Motor neuron (in vitro differentiated cells): ENCODE measurements around the gene CNTN1. TPM values are rescaled to one million over a fixed set of nuclear protein-coding genes. Genes with fewer than 3 reads are reported as not detected.

Experiments
- ATAC-seq, 8 experiments: fragments of 200-7000 bp; cut with Tn5 transposase; replicated peaks in 6 of 8; 2 replicates each; pipeline ENCODE4 v1.8.0; 2021; ENCODE audit warnings: mild to moderate bottlenecking in 8 of 8, moderate library complexity in 8 of 8
- H3K27ac ChIP-seq, 2 donors: fragments of 250-450 bp; sonication (Bioruptor Pico); 2 replicates each; pipeline ENCODE4 v1.9.0; 2021; ENCODE audit warnings: antibody characterized with exemption in 2 of 2, mild to moderate bottlenecking in 2 of 2, moderate library complexity in 1 of 2
- H3K4me1 ChIP-seq, 2 donors: fragments of 250-450 bp; sonication (Bioruptor Pico); replicated peaks in 1 of 2; 2 replicates each; pipeline ENCODE4 v1.6.1; 2021; ENCODE audit warnings: antibody characterized with exemption in 2 of 2, mild to moderate bottlenecking in 2 of 2, moderate library complexity in 1 of 2
- H3K4me3 ChIP-seq, 5 donors: fragments of 250-450 bp; sonication (Bioruptor Pico); 2 replicates each; pipeline ENCODE4 v1.9.0; 2021; ENCODE audit warnings: antibody characterized with exemption in 5 of 5, mild to moderate bottlenecking in 5 of 5, moderate library complexity in 4 of 5
- WGBS, 10 experiments: fragments of 450-650 bp; shearing (Covaris generic); methylation state at CpG; one replicate each; pipeline ENCODE4 v1.0.0; 2022; 5-methylcytosine and 5-hydroxymethylcytosine counted together
- in situ Hi-C, 9 experiments: fragments of 400-800 bp; cut with MboI; loops; one replicate each; pipeline ENCODE4 v1.15.0; 2021; ENCODE audit warnings: low sequenced_read_pairs in 9 of 9, low pct_unique_long_range_greater_than_20kb in 2 of 9; ENCODE audit not compliant: unreplicated experiment in 9 of 9
- total RNA-seq, 8 experiments: library from RNA; unstranded; fragments of 300-600 nt; gene quantifications; 2 replicates each; pipeline versions ENCODE4 v1.2.3 to v1.2.4, GENCODE V29; 2022

Gene CNTN1
- total RNA-seq, 8 experiments from 2014 or later, result 0.05 to 163 (median 31.3) TPM

- H3K4me1 ChIP-seq, result no peaks in the 10 kb centered on the region
- 0 to 100% (median 38%) methylated on average over 1 of the region's 1 CpG; no CpG with 5 or more reads in 3 of the 10 experiments for WGBS, 10 experiments
- no peak overlapping the region for H3K27ac ChIP-seq
- ATAC-seq, result no peak
- H3K4me3 ChIP-seq, result no peak overlapping the region
- in situ Hi-C loops, result no loop called here
These were observed 408.3 kb downstream of the CNTN1 start for GRCh38 chr12:41100572-41100971.

DNA sequence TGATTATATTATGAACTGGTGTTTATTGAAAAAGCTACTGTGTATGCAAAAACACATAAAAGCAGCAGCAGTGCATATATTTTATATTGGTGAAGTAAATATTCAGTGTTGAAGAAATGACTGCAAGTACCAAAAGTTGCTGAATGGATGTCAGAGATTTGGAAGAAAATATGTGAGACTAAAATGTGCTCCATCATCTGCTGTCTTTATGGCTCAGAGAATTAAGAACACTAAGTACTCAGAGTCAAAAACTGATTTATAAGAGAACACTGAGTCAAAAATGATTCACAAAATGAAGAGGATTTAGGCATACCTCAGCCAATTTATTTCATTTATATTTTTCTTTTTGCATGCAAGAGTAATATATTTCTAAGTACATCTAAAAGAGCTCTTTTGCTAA is 409.6 kb downstream of the CNTN1 start:
- ATAC-seq, result no peak
- no peak overlapping the region for H3K4me3 ChIP-seq
- no peaks in the 10 kb centered on the region for H3K4me1 ChIP-seq
- in situ Hi-C loops, result no loop called here
- no peak overlapping the region for H3K27ac ChIP-seq

DNA sequence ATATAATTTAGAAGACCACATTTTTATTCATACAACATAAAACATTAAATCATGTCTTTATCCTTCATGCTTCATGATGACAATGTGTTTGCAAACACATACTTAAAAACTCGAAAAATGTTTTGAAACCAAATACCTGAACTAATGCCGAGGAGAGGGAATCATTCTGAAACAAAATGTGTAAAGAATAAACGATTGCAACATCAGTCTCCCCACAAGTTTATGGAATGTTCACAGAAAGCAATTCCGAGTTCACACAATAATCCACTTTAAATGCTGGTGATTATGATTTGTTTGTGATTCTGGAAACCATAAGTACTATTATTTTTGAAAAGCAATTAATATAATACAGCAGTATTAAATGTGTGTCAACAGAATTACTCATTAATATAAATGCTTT is 411.4 kb downstream of the CNTN1 start:
- ATAC-seq, result no peak
- Histone ChIP-seq H3K4me3 (no peak overlapping the region), H3K4me1 (no peaks in the 10 kb centered on the region), H3K27ac (no peak overlapping the region)
- in situ Hi-C loops, result no loop called here
- WGBS, 10 experiments, result 0 to 100% (median 64%) methylated on average over 2 to 4 of the region's 4 CpGs

DNA sequence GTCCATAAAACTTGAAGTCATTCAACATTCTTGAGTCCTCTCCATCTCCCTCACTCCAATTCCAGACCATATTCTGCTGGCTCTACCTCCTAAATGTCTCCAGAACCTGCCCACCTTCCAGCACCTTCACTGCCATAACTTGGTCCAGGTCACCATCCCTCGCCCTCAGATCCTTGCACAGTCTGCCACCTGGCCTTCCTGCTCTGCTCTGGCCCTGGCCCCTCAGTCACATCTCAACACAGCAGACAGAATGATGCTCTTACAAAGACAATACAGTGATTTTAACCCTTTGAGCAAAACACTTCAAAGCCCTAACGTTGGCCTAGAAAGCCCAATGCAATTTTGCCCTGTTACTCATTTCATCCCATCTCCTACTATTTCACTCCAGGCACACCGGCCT is 414.1 kb downstream of the CNTN1 start:
- H3K4me1 ChIP-seq, result no peaks in the 10 kb centered on the region
- WGBS, 10 experiments, result 8 to 100% (median 69%) methylated on average over 1 to 3 of the region's 3 CpGs; no CpG with 5 or more reads in 4 of the 10 experiments
- no peak overlapping the region for H3K27ac ChIP-seq
- H3K4me3 ChIP-seq, result no peak overlapping the region
- ATAC-seq, result no peak
- in situ Hi-C loops, result no loop called here

DNA sequence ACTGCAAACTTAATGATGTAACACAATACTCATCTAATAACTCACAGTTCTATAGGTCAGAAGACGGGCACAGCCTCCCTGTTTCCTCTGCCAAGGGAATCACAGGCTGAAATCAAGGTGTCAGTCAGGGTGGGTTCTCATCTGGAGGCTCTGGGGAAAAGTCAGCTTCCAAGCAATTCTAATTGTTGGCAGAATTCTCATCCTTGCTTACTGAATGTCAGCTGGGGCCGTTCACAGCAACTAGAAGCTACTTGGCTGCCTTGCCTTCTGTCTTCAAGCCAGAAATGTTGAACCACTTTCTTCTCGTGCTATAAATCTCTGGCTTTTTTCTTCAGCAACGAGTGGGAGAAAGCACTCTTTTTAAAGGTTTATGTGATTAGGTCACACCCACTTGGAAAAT is 415.8 kb downstream of the CNTN1 start:
- peak in 1 of 8 experiments; percentile 18 for ATAC-seq

DNA sequence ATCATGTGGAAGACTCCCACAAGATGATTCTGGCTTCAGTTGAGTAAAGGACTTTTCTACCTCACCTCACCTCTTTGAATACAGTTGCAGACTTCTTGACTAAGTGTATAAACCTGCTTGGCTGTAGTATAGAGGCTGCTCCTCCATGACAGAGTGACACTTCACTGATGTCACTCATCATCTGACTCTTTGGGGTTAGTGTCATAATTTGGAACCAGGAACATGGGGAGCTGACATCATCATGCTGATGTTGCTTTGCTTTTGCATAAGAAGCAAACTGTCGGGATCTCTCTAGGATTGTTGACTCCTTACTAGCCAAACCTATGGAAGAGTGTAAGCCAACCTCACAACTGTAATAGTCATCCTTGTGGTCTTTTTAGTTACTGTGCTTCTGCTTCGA is 420.7 kb downstream of the CNTN1 start:
- no peak overlapping the region for H3K4me3 ChIP-seq
- H3K4me1 ChIP-seq, result no peaks in the 10 kb centered on the region
- no peak overlapping the region for H3K27ac ChIP-seq
- WGBS, 10 experiments, result 17 to 88% (median 71%) methylated on average over 1 to 2 of the region's 2 CpGs; no CpG with 5 or more reads in 4 of the 10 experiments
- in situ Hi-C loops, result no loop called here
- ATAC-seq, result peak in 2 of 8 experiments; percentile 25 to 50

More for the DNA sequence above, 415.8 kb downstream of the CNTN1 start:
- H3K27ac ChIP-seq, result no peak overlapping the region
- 0 to 100% (median 56%) methylated on average over 1 to 4 of the region's 4 CpGs; no CpG with 5 or more reads in 2 of the 10 experiments for WGBS, 10 experiments
- H3K4me3 ChIP-seq, result no peak overlapping the region
- in situ Hi-C loops, result no loop called here
- H3K4me1 ChIP-seq, result no peaks in the 10 kb centered on the region

DNA sequence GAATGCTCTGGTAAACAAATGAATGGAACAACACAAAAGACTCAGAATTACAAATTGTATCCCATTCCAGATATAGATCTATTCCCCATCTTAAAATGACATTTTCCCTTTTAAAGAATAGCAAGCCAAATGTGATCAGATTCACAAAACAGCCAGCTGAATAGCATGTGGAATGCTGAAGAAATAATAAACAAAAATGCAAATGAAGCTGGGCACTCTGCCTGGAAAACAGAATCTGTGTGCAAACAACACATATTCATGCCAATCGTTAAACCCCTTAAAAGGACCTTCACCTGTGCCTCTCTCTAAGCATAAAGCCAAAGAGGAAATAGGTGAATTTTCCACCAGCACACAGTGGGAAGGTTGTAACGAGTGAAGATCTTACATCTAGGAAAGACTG is 428.0 kb downstream of the CNTN1 start:
- Histone ChIP-seq H3K4me1 (no peaks in the 10 kb centered on the region), H3K27ac (no peak overlapping the region), H3K4me3 (no peak overlapping the region)
- WGBS, 10 experiments, result 0 to 86% (median 73%) methylated on average over 1 to 2 of the region's 2 CpGs; no CpG with 5 or more reads in 2 of the 10 experiments
- peak in 4 of 8 experiments; percentile 32 to 90 (median 74) for ATAC-seq
- in situ Hi-C loops, result no loop called here

DNA sequence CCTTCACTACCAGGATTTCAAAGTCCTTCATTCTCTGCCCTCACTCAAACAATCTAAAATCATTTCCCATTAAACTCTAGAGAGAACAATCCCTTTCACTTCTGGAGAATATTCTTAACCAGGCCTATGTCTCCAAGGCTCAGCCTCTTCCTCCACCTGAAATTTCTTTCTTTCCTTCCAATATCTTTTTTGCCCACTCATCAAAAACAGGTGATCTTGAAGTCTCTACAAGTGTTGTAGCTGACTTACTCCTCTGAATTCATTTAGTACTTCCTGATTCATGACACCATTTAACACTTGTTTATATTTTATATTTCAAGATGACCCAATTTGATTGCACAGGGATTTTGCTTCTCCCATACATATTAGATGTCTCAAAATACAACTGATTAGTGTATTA is 429.1 kb downstream of the CNTN1 start:
- in situ Hi-C loops, result no loop called here
- Histone ChIP-seq H3K4me1 (no peaks in the 10 kb centered on the region), H3K27ac (no peak overlapping the region), H3K4me3 (no peak overlapping the region)
- no peak for ATAC-seq
